Measurements from ENCODE around the gene CAMSAP3. TPM values are rescaled to one million over a fixed set of nuclear protein-coding genes. Genes with fewer than 3 reads are reported as not detected.

The CAMSAP3 gene
- total RNA-seq, 3 donors from 2014 or later (not counting 1 experiment from before 2014, with no cell fraction given), result 0.24 to 0.34 TPM; not detected in 1

DNA sequence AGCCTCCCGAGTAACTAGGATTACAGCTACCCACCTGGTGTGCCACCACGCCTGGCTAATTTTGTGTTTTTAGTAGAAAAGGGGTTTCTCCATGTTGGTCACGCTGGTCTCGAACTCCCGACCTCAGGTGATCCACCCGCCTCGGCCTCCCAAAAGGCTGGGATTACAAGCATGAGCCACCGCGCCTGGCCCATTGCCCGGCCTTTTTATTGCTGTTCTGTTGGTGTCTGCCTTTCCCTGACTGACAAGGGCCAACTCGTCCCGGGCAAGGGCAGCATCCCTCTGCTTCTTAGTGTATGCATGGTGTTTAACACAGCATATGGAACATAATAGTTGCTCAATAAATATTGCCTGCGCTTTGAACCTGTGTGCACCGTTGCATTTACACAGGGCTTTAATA lies 67.0 kb downstream of the CAMSAP3 start:
- no peaks in the 10 kb centered on the region for H3K27me3 ChIP-seq (ENCODE audit: control insufficient read depth, insufficient read depth, low read length)
- no peaks in the 10 kb centered on the region for H3K27me3 Mint-ChIP-seq (ENCODE audit: low read depth in 2 of 2)
- TF ChIP-seq, protein P1, sequence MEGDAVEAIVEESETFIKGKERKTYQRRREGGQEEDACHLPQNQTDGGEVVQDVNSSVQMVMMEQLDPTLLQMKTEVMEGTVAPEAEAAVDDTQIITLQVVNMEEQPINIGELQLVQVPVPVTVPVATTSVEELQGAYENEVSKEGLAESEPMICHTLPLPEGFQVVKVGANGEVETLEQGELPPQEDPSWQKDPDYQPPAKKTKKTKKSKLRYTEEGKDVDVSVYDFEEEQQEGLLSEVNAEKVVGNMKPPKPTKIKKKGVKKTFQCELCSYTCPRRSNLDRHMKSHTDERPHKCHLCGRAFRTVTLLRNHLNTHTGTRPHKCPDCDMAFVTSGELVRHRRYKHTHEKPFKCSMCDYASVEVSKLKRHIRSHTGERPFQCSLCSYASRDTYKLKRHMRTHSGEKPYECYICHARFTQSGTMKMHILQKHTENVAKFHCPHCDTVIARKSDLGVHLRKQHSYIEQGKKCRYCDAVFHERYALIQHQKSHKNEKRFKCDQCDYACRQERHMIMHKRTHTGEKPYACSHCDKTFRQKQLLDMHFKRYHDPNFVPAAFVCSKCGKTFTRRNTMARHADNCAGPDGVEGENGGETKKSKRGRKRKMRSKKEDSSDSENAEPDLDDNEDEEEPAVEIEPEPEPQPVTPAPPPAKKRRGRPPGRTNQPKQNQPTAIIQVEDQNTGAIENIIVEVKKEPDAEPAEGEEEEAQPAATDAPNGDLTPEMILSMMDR (IDR thresholded peaks at IDR 0.05), result no peak
- H3K27ac ChIP-seq (ENCODE audit: low read length), result no peak overlapping the region
- no peaks in the 10 kb centered on the region for H3K9me3 Mint-ChIP-seq
- no peaks in the 10 kb centered on the region for H3K9me3 ChIP-seq (ENCODE audit: control insufficient read depth, insufficient read depth, low read length)
- H3K36me3 ChIP-seq (ENCODE audit: control insufficient read depth, insufficient read depth, low read length), result no peaks in the 10 kb centered on the region
- DNase-seq (no peak), ATAC-seq (no peak)
- H3K4me1 Mint-ChIP-seq, result no peaks in the 10 kb centered on the region
- no peak overlapping the region for H3K27ac Mint-ChIP-seq
- WGBS (ENCODE audit: insufficient coverage), result 90% methylated on average over 14 of the region's 14 CpGs
- intact Hi-C loops (cut with micrococcal nuclease), result no loop called here
- H3K4me3 ChIP-seq (ENCODE audit: low read length), result no peak overlapping the region
- peaks cover 11% of the 10 kb centered on the region for H3K4me1 ChIP-seq (ENCODE audit: control insufficient read depth, insufficient read depth, low read length)
- no peaks in the 10 kb centered on the region for H3K36me3 Mint-ChIP-seq
- no peak overlapping the region for H3K4me3 Mint-ChIP-seq

DNA sequence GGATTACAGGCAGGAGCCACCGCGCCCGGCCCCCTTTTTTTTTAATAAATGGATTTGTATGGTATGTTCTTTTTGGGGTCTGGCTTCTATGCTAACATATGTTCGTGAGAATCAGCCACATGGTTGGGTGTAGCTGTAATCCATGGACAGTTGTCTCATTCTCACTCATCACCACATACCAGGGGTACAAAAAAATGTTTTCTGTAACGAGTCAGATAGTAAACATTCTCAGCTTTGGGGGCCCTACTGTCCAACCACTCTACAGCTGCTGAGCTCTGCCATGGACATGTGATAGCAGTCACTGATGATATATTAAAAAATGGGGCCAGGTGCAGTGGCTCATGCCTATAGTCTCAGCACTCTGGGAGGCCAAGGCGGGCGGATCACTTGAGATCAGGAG lies 68.0 kb downstream of the CAMSAP3 start:
- WGBS (ENCODE audit: insufficient coverage), result 85% methylated on average over 6 of the region's 7 CpGs
- Histone ChIP-seq H3K27me3 (ENCODE audit: control insufficient read depth, insufficient read depth, low read length) (no peaks in the 10 kb centered on the region), H3K36me3 (ENCODE audit: control insufficient read depth, insufficient read depth, low read length) (no peaks in the 10 kb centered on the region), H3K4me3 (ENCODE audit: low read length) (no peak overlapping the region), H3K27ac (ENCODE audit: low read length) (no peak overlapping the region), H3K4me1 (ENCODE audit: control insufficient read depth, insufficient read depth, low read length) (peaks cover 5% of the 10 kb centered on the region), H3K9me3 (ENCODE audit: control insufficient read depth, insufficient read depth, low read length) (no peaks in the 10 kb centered on the region)
- H3K9me3 Mint-ChIP-seq, result no peaks in the 10 kb centered on the region
- H3K36me3 Mint-ChIP-seq, result no peaks in the 10 kb centered on the region
- H3K27ac Mint-ChIP-seq, result no peak overlapping the region
- TF ChIP-seq, protein P1 (IDR thresholded peaks at IDR 0.05), result no peak
- H3K4me1 Mint-ChIP-seq, result no peaks in the 10 kb centered on the region
- no peak overlapping the region for H3K4me3 Mint-ChIP-seq
- H3K27me3 Mint-ChIP-seq (ENCODE audit: low read depth in 2 of 2), result no peaks in the 10 kb centered on the region
- DNase-seq, result no peak
- intact Hi-C loops (cut with micrococcal nuclease), result no loop called here
- no peak for ATAC-seq

- DNase-seq (no peak), ATAC-seq (no peak)
- WGBS (ENCODE audit: insufficient coverage), result 88% methylated on average over 2 of the region's 4 CpGs
- no peaks in the 10 kb centered on the region for H3K36me3 Mint-ChIP-seq
- H3K27me3 Mint-ChIP-seq (ENCODE audit: low read depth in 2 of 2), result peaks cover 5 to 8% of the 10 kb centered on the region in 2 donors
- TF ChIP-seq, protein P1 (IDR thresholded peaks at IDR 0.05), result no peak
- no peak overlapping the region for H3K4me3 Mint-ChIP-seq
- H3K27me3 ChIP-seq (ENCODE audit: control insufficient read depth, insufficient read depth, low read length), result no peaks in the 10 kb centered on the region
- no peaks in the 10 kb centered on the region for H3K9me3 Mint-ChIP-seq
- no peaks in the 10 kb centered on the region for H3K9me3 ChIP-seq (ENCODE audit: control insufficient read depth, insufficient read depth, low read length)
- H3K27ac Mint-ChIP-seq, result no peak overlapping the region
- intact Hi-C loops (cut with micrococcal nuclease), result no loop called here
- H3K4me1 ChIP-seq (ENCODE audit: control insufficient read depth, insufficient read depth, low read length), result peaks cover 13% of the 10 kb centered on the region
- no peaks in the 10 kb centered on the region for H3K36me3 ChIP-seq (ENCODE audit: control insufficient read depth, insufficient read depth, low read length)
- H3K4me3 ChIP-seq (ENCODE audit: low read length), result no peak overlapping the region
- H3K4me1 Mint-ChIP-seq, result peaks cover 1 to 2% of the 10 kb centered on the region in 2 donors
- no peak overlapping the region for H3K27ac ChIP-seq (ENCODE audit: low read length)
These were observed 69.4 kb downstream of the CAMSAP3 start for GRCh38 chr19:7665076-7665475.

Other genes with a start within 250 kb of the CAMSAP3 start
- gene ARHGEF18, start 246.9 kb upstream of the CAMSAP3 start, total RNA-seq, result 10 to 100 TPM; 53.6 to 61.5 (median 54.1) TPM
- gene PEX11G, start 106.8 kb upstream of the CAMSAP3 start, total RNA-seq, result 1 to 10 TPM in 1 of 3 donors, under 1 TPM in 1, not detected in 1; 0.33 to 1.5 TPM
- gene ZNF358, start 79.8 kb upstream of the CAMSAP3 start, total RNA-seq, result 10 to 100 TPM in 2 of 3 donors, 1 to 10 TPM in 1; 9.8 to 11.6 (median 10.9) TPM
- gene MCOLN1, start 73.2 kb upstream of the CAMSAP3 start, total RNA-seq, result 10 to 100 TPM; 22.9 to 37.6 (median 27.8) TPM
- 100 to 1,000 TPM; 118 to 190 (median 125) TPM for gene PNPLA6, start 60.1 kb upstream of the CAMSAP3 start, total RNA-seq
- gene XAB2, start 33.7 kb downstream of the CAMSAP3 start, total RNA-seq, result 10 to 100 TPM; 60.2 to 70.8 (median 67.7) TPM
- 100 to 1,000 TPM in 2 of 3 donors, 10 to 100 TPM in 1; 92.0 to 139 (median 106) TPM for gene PET100, start 33.9 kb downstream of the CAMSAP3 start, total RNA-seq
- 1 to 10 TPM; 5.4 to 8.4 (median 7.7) TPM for gene PCP2, start 37.9 kb downstream of the CAMSAP3 start, total RNA-seq
- 100 to 1,000 TPM; 366 to 409 (median 384) TPM for gene STXBP2, start 41.2 kb downstream of the CAMSAP3 start, total RNA-seq
- gene RETN, start 73.2 kb downstream of the CAMSAP3 start, total RNA-seq, result 1 to 10 TPM in 1 of 3 donors, not detected in 2; 3.8 TPM
- 1 to 10 TPM in 2 of 3 donors, under 1 TPM in 1; 0.59 to 4.8 (median 1.8) TPM for gene MCEMP1, start 81.2 kb downstream of the CAMSAP3 start, total RNA-seq
- gene TRAPPC5, start 85.0 kb downstream of the CAMSAP3 start, total RNA-seq, result 10 to 100 TPM; 53.8 to 58.8 (median 54.2) TPM
- gene FCER2, start 106.3 kb downstream of the CAMSAP3 start, total RNA-seq, result 1 to 10 TPM in 2 of 3 donors, under 1 TPM in 1; 0.52 to 1.2 (median 1.0) TPM
- not detected for gene CLEC4G, start 136.2 kb downstream of the CAMSAP3 start, total RNA-seq
- gene CD209, start 151.7 kb downstream of the CAMSAP3 start, total RNA-seq, result under 1 TPM in 1 of 3 donors, not detected in 2; 0.10 TPM
- not detected for gene CLEC4M, start 167.4 kb downstream of the CAMSAP3 start, total RNA-seq
- gene EVI5L, start 234.4 kb downstream of the CAMSAP3 start, total RNA-seq, result 10 to 100 TPM in 2 of 3 donors, 1 to 10 TPM in 1; 9.6 to 13.5 (median 11.3) TPM